C4-2B (cell line): ENCODE data around the gene APBB1IP.

ENCODE experiments used
- CTCF ChIP-seq: fragments of 450-650 bp; conservative IDR thresholded peaks from 2 replicates; pipeline ENCODE4 v1.5.1; 2017; ENCODE audit warnings: mild to moderate bottlenecking
- ZFX ChIP-seq: fragments of 450-650 bp; IDR thresholded peaks from 2 replicates; pipeline ENCODE4 v1.6.1; 2017

- TF ChIP-seq CTCF (no peak), ZFX (no peak)
Measured at GRCh38 chr10:26410356-26410755, 27.8 kb upstream of the APBB1IP start.
